MM.1S (cell line): ENCODE results near the gene INPP4B.

Source experiments
- DNase-seq: peaks from one replicate; pipeline ENCODE4 v3.0.0-alpha.2; 2015
- H2AFZ ChIP-seq: fragments of 300-600 bp; sonication (generic); 2 replicates; pipeline ENCODE4 v1.6.0; 2016; ENCODE audit warnings: antibody characterized with exemption, low read length
- H3F3A ChIP-seq: fragments of 300-600 bp; sonication (generic); 2 replicates; pipeline ENCODE4 v1.6.1; 2016; ENCODE audit warnings: mild to moderate bottlenecking, antibody characterized with exemption, low read length, moderate library complexity, mixed read lengths; ENCODE audit not compliant: insufficient read depth
- H3K27ac ChIP-seq: fragments of 300-600 bp; sonication (generic); 2 replicates; pipeline ENCODE4 v1.5.1; 2016; ENCODE audit warnings: mild to moderate bottlenecking, low read length
- H3K27me3 ChIP-seq: fragments of 300-600 bp; sonication (generic); replicated peaks from 2 replicates; pipeline ENCODE4 v1.6.0; 2016; ENCODE audit warnings: low read length; ENCODE audit not compliant: insufficient read depth
- H3K36me3 ChIP-seq: fragments of 300-600 bp; sonication (generic); replicated peaks from 2 replicates; pipeline ENCODE4 v1.6.1; 2016; ENCODE audit warnings: mild to moderate bottlenecking, low read length, mixed read lengths; ENCODE audit not compliant: insufficient read depth
- H3K4me1 ChIP-seq: fragments of 300-600 bp; sonication (generic); 2 replicates; pipeline ENCODE4 v1.6.1; 2016; ENCODE audit warnings: low read length, mixed read lengths
- H3K4me2 ChIP-seq: fragments of 300-600 bp; sonication (generic); 2 replicates; pipeline ENCODE4 v1.6.0; 2016; ENCODE audit warnings: low read depth, low read length
- H3K4me3 ChIP-seq: fragments of 300-600 bp; sonication (generic); 2 replicates; pipeline ENCODE4 v1.5.1; 2016; ENCODE audit warnings: low read length, mixed read lengths
- H3K79me2 ChIP-seq: fragments of 300-600 bp; sonication (generic); 2 replicates; pipeline ENCODE4 v1.6.1; 2016; ENCODE audit warnings: mixed run types, low read length, mixed read lengths
- H3K9ac ChIP-seq: fragments of 300-600 bp; sonication (generic); 2 replicates; pipeline ENCODE4 v1.6.1; 2016; ENCODE audit warnings: low read length, mixed read lengths
- H3K9me2 ChIP-seq: fragments of 300-600 bp; sonication (generic); replicated peaks from 2 replicates; pipeline ENCODE4 v1.6.1; 2016; ENCODE audit warnings: mild to moderate bottlenecking, low read length, mixed read lengths; ENCODE audit not compliant: insufficient read depth
- H3K9me3 ChIP-seq: fragments of 300-600 bp; sonication (generic); replicated peaks from 2 replicates; pipeline ENCODE4 v1.6.1; 2016; ENCODE audit warnings: mild to moderate bottlenecking, low read length, mixed read lengths; ENCODE audit not compliant: insufficient read depth
- H4K20me1 ChIP-seq: fragments of 300-600 bp; sonication (generic); 2 replicates; pipeline ENCODE4 v1.6.1; 2016; ENCODE audit warnings: mild to moderate bottlenecking, low read length, moderate library complexity, mixed read lengths; ENCODE audit not compliant: insufficient read depth
- EZH2 ChIP-seq: fragments of 300-600 bp; sonication (generic); optimal IDR thresholded peaks from 2 replicates; pipeline ENCODE3; 2017; ENCODE audit warnings: low read depth, mild to moderate bottlenecking, antibody characterized with exemption, low read length, mixed read lengths
- EZH2phosphoT487 ChIP-seq: fragments of 300-600 bp; sonication (generic); IDR thresholded peaks from 2 replicates; pipeline ENCODE4 v1.6.1; 2018; ENCODE audit warnings: antibody characterized with exemption, low read length
- TF ChIP-seq, protein P1 (sequence below): fragments of 300-600 bp; sonication (generic); IDR thresholded peaks from 2 replicates; pipeline ENCODE4 v1.5.1; 2016; ENCODE audit warnings: antibody characterized with exemption, low read length, mixed read lengths

The INPP4B gene

DNA sequence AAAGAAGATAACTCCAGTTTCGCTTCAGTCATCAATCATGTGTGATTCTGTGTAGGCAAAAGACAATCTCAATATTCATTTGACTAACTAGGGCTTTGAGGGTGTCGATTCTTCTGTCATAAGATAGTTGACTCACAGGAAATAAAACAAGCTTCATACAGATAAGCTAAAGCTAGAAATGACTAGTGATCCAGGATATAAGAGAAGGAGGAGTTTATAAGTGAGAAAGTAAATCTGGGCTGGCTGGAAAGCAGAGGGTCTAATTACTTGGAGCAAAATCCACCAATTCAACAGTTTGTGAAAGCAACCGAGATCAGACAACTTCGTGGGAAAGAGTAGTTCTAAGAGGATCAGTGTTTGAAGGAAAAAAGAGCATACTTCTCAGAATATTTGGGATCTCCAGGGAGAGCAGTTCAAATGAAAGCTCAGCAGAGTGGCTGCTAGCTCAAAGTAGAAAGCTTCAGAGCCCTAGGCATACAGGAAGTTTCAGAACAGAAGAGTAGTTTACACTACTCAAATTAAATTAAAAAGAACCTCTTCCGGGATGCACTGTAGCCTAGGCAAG lies 429.3 kb downstream of the INPP4B start:
- H3K4me2 ChIP-seq, result no peak overlapping the region
- no peaks in the 10 kb centered on the region for H3K9me2 ChIP-seq
- TF ChIP-seq EZH2phosphoT487, result no peak
- TF ChIP-seq, protein P1, sequence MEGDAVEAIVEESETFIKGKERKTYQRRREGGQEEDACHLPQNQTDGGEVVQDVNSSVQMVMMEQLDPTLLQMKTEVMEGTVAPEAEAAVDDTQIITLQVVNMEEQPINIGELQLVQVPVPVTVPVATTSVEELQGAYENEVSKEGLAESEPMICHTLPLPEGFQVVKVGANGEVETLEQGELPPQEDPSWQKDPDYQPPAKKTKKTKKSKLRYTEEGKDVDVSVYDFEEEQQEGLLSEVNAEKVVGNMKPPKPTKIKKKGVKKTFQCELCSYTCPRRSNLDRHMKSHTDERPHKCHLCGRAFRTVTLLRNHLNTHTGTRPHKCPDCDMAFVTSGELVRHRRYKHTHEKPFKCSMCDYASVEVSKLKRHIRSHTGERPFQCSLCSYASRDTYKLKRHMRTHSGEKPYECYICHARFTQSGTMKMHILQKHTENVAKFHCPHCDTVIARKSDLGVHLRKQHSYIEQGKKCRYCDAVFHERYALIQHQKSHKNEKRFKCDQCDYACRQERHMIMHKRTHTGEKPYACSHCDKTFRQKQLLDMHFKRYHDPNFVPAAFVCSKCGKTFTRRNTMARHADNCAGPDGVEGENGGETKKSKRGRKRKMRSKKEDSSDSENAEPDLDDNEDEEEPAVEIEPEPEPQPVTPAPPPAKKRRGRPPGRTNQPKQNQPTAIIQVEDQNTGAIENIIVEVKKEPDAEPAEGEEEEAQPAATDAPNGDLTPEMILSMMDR, result no peak
- no peak for TF ChIP-seq EZH2
- no peaks in the 10 kb centered on the region for H3K9me3 ChIP-seq
- no peaks in the 10 kb centered on the region for H3K4me1 ChIP-seq
- H2AFZ ChIP-seq, result no peak overlapping the region
- no peak overlapping the region for H3K27ac ChIP-seq
- no peak overlapping the region for H3K4me3 ChIP-seq
- H3K9ac ChIP-seq, result no peak overlapping the region
- no peaks in the 10 kb centered on the region for H3K27me3 ChIP-seq
- DNase-seq, result no peak
- H3K36me3 ChIP-seq, result no peaks in the 10 kb centered on the region
- no peaks in the 10 kb centered on the region for H3K79me2 ChIP-seq
- no peaks in the 10 kb centered on the region for H4K20me1 ChIP-seq
- H3F3A ChIP-seq, result no peaks in the 10 kb centered on the region

DNA sequence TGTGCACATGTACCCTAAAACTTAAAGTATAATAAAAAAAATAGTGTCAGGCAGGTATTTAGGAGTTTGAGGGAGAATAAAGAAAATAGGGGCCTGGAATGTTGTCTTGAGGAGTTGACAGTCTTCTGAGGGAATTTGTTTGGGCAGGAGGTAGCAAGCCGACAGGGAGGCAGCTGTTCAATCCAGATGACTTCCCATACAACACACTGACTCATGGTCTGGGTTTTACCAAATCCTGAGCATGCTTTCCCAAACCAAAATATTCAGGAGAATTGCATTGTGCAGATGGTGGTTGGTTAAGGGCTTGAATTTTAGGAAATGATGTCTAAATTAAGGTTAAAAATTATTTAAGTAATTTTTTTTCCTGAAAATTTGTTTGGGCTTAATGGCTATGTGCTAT lies 430.0 kb downstream of the INPP4B start:
- H3K9me2 ChIP-seq, result no peaks in the 10 kb centered on the region
- no peaks in the 10 kb centered on the region for H3K4me1 ChIP-seq
- no peak overlapping the region for H3K27ac ChIP-seq
- H2AFZ ChIP-seq, result no peak overlapping the region
- no peaks in the 10 kb centered on the region for H4K20me1 ChIP-seq
- DNase-seq, result no peak
- TF ChIP-seq, protein P1, result no peak
- TF ChIP-seq EZH2phosphoT487 (no peak), EZH2 (no peak)
- no peak overlapping the region for H3K4me2 ChIP-seq
- H3K27me3 ChIP-seq, result no peaks in the 10 kb centered on the region
- H3F3A ChIP-seq, result no peaks in the 10 kb centered on the region
- no peak overlapping the region for H3K9ac ChIP-seq
- H3K79me2 ChIP-seq, result no peaks in the 10 kb centered on the region
- no peaks in the 10 kb centered on the region for H3K36me3 ChIP-seq
- H3K4me3 ChIP-seq, result no peak overlapping the region
- H3K9me3 ChIP-seq, result no peaks in the 10 kb centered on the region

DNA sequence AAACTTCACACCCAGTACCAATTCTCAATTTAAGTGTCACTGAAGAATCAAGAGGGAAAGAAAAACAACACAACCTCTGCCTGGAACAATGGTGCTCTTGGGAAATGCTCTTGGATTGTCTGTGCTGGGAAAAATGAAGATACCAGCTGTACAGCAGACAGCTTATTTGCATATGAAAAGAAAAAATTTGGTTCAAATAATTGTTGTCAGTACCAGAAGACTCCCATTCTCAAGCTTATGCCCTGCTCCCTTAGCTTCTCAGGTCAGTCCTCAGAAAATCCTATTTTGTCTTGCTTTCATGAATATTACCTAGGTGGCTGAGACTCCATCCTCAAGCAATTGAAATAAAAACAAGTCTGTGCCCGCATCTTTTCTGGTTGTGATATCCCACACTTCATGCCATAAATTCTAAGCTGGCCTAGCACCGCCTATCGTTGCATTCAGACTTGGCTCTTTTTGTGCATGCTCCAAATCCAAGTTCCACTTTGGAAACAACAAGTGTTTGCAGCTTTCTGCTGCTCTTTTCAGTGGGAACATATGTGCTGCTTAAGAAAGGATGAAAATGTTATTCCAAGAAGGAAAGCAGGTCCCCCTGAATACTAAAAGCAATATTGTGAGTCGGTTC lies 431.6 kb downstream of the INPP4B start:
- no peak for DNase-seq
- H3K27me3 ChIP-seq, result no peaks in the 10 kb centered on the region
- no peaks in the 10 kb centered on the region for H3K36me3 ChIP-seq
- no peaks in the 10 kb centered on the region for H3K9me3 ChIP-seq
- no peak overlapping the region for H3K4me2 ChIP-seq
- H3F3A ChIP-seq, result no peaks in the 10 kb centered on the region
- no peaks in the 10 kb centered on the region for H3K79me2 ChIP-seq
- H2AFZ ChIP-seq, result no peak overlapping the region
- H3K9ac ChIP-seq, result no peak overlapping the region
- no peaks in the 10 kb centered on the region for H3K4me1 ChIP-seq
- H3K9me2 ChIP-seq, result no peaks in the 10 kb centered on the region
- H4K20me1 ChIP-seq, result no peaks in the 10 kb centered on the region
- no peak overlapping the region for H3K4me3 ChIP-seq
- TF ChIP-seq, protein P1, result no peak
- no peak for TF ChIP-seq EZH2phosphoT487
- TF ChIP-seq EZH2, result no peak
- H3K27ac ChIP-seq, result no peak overlapping the region
